C4-2B (cell line): Measurements from ENCODE around the gene HS6ST1.
"Not testable (repeated sequence)": the region's sequence is repeated elsewhere in the genome, so short reads cannot be mapped to it uniquely, and the experiment has no call there.

Experiments
- H3K27ac ChIP-seq: fragments of 450-650 bp; 2 replicates; pipeline ENCODE4 v1.5.1; 2017
- CTCF ChIP-seq: fragments of 450-650 bp; conservative IDR thresholded peaks from 2 replicates; pipeline ENCODE4 v1.5.1; 2017; ENCODE audit warnings: mild to moderate bottlenecking
- ZFX ChIP-seq: fragments of 450-650 bp; IDR thresholded peaks from 2 replicates; pipeline ENCODE4 v1.6.1; 2017

HS6ST1 gene

GRCh38 chr2:128271911-128272600 lies 46.6 kb downstream of the HS6ST1 start:
- TF ChIP-seq CTCF = no peak
- TF ChIP-seq ZFX = no peak
- H3K27ac ChIP-seq = no peak overlapping the region

- no peak for TF ChIP-seq ZFX
- no peak for TF ChIP-seq CTCF
- H3K27ac ChIP-seq = no peak overlapping the region
These were observed 47.1 kb downstream of the HS6ST1 start for GRCh38 chr2:128271597-128271910.

- no peak overlapping the region for H3K27ac ChIP-seq
- no peak for TF ChIP-seq ZFX
These were observed 47.7 kb downstream of the HS6ST1 start for GRCh38 chr2:128270672-128271596.

- H3K27ac ChIP-seq = no peak overlapping the region
- TF ChIP-seq ZFX (no peak), CTCF (no peak)
These were observed 48.5 kb downstream of the HS6ST1 start for GRCh38 chr2:128269990-128270671.

GRCh38 chr2:128269063-128269989 lies 49.3 kb downstream of the HS6ST1 start:
- no peak overlapping the region for H3K27ac ChIP-seq
- TF ChIP-seq CTCF = no peak
- TF ChIP-seq ZFX = no peak

GRCh38 chr2:128268611-128269010 lies 50.1 kb downstream of the HS6ST1 start:
- not testable (repeated sequence) for H3K27ac ChIP-seq

- H3K27ac ChIP-seq = not testable (repeated sequence)
These were observed 50.5 kb downstream of the HS6ST1 start for GRCh38 chr2:128268145-128268544.

- H3K27ac ChIP-seq = not testable (repeated sequence)
These were observed 51.0 kb downstream of the HS6ST1 start for GRCh38 chr2:128267649-128268048.

GRCh38 chr2:128267197-128267596 lies 51.5 kb downstream of the HS6ST1 start:
- H3K27ac ChIP-seq = not testable (repeated sequence)

GRCh38 chr2:128266463-128266862 lies 52.2 kb downstream of the HS6ST1 start:
- H3K27ac ChIP-seq = not testable (repeated sequence)

GRCh38 chr2:128265608-128265993 lies 53.1 kb downstream of the HS6ST1 start:
- H3K27ac ChIP-seq = not testable (repeated sequence)
